Measurements from ENCODE around the gene SYT11.

DNA sequence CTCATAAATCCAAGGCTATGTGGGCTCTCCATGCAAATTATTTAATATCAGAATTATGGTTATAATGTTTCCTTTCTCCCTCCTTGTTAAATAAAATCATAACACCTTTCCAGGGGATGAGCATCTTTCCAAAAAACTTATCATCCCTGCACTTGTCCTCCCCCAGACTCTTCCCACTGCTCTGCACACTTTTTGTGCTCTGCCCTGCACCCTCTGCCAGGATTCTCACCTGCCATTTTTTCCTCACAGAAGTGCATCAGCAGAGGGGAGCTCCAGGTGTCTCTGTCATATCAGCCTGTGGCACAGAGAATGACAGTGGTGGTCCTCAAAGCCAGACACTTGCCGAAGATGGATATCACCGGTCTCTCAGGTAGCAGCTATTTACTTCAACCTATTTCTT lies 20.9 kb downstream of the SYT11 start:
- TF ChIP-seq, protein P1, sequence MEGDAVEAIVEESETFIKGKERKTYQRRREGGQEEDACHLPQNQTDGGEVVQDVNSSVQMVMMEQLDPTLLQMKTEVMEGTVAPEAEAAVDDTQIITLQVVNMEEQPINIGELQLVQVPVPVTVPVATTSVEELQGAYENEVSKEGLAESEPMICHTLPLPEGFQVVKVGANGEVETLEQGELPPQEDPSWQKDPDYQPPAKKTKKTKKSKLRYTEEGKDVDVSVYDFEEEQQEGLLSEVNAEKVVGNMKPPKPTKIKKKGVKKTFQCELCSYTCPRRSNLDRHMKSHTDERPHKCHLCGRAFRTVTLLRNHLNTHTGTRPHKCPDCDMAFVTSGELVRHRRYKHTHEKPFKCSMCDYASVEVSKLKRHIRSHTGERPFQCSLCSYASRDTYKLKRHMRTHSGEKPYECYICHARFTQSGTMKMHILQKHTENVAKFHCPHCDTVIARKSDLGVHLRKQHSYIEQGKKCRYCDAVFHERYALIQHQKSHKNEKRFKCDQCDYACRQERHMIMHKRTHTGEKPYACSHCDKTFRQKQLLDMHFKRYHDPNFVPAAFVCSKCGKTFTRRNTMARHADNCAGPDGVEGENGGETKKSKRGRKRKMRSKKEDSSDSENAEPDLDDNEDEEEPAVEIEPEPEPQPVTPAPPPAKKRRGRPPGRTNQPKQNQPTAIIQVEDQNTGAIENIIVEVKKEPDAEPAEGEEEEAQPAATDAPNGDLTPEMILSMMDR (IDR thresholded peaks at IDR 0.05 in 2 of 3, conservative IDR thresholded peaks at IDR 0.05 in 1 of 3; ENCODE audit: control insufficient read depth in 2 of 3, extremely low read depth in 1 of 3, insufficient read depth in 1 of 3, low read depth in 3 of 3, low read length in 3 of 3), result no peak
- TF ChIP-seq, protein P2, sequence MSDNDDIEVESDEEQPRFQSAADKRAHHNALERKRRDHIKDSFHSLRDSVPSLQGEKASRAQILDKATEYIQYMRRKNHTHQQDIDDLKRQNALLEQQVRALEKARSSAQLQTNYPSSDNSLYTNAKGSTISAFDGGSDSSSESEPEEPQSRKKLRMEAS (IDR thresholded peaks at IDR 0.05; ENCODE audit: low read depth, low read length), result no peak
- TF ChIP-seq, protein P3, sequence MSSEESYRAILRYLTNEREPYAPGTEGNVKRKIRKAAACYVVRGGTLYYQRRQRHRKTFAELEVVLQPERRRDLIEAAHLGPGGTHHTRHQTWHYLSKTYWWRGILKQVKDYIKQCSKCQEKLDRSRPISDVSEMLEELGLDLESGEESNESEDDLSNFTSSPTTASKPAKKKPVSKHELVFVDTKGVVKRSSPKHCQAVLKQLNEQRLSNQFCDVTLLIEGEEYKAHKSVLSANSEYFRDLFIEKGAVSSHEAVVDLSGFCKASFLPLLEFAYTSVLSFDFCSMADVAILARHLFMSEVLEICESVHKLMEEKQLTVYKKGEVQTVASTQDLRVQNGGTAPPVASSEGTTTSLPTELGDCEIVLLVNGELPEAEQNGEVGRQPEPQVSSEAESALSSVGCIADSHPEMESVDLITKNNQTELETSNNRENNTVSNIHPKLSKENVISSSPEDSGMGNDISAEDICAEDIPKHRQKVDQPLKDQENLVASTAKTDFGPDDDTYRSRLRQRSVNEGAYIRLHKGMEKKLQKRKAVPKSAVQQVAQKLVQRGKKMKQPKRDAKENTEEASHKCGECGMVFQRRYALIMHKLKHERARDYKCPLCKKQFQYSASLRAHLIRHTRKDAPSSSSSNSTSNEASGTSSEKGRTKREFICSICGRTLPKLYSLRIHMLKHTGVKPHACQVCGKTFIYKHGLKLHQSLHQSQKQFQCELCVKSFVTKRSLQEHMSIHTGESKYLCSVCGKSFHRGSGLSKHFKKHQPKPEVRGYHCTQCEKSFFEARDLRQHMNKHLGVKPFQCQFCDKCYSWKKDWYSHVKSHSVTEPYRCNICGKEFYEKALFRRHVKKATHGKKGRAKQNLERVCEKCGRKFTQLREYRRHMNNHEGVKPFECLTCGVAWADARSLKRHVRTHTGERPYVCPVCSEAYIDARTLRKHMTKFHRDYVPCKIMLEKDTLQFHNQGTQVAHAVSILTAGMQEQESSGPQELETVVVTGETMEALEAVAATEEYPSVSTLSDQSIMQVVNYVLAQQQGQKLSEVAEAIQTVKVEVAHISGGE (CRISPR knock-in tag; IDR thresholded peaks at IDR 0.05), result no peak
- TF ChIP-seq, protein P4, sequence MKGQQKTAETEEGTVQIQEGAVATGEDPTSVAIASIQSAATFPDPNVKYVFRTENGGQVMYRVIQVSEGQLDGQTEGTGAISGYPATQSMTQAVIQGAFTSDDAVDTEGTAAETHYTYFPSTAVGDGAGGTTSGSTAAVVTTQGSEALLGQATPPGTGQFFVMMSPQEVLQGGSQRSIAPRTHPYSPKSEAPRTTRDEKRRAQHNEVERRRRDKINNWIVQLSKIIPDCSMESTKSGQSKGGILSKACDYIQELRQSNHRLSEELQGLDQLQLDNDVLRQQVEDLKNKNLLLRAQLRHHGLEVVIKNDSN (IDR thresholded peaks at IDR 0.05; ENCODE audit: borderline replicate concordance, extremely low read length, insufficient read depth, low read depth, low read length), result no peak
- TF ChIP-seq, protein P5, sequence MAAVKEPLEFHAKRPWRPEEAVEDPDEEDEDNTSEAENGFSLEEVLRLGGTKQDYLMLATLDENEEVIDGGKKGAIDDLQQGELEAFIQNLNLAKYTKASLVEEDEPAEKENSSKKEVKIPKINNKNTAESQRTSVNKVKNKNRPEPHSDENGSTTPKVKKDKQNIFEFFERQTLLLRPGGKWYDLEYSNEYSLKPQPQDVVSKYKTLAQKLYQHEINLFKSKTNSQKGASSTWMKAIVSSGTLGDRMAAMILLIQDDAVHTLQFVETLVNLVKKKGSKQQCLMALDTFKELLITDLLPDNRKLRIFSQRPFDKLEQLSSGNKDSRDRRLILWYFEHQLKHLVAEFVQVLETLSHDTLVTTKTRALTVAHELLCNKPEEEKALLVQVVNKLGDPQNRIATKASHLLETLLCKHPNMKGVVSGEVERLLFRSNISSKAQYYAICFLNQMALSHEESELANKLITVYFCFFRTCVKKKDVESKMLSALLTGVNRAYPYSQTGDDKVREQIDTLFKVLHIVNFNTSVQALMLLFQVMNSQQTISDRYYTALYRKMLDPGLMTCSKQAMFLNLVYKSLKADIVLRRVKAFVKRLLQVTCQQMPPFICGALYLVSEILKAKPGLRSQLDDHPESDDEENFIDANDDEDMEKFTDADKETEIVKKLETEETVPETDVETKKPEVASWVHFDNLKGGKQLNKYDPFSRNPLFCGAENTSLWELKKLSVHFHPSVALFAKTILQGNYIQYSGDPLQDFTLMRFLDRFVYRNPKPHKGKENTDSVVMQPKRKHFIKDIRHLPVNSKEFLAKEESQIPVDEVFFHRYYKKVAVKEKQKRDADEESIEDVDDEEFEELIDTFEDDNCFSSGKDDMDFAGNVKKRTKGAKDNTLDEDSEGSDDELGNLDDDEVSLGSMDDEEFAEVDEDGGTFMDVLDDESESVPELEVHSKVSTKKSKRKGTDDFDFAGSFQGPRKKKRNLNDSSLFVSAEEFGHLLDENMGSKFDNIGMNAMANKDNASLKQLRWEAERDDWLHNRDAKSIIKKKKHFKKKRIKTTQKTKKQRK (IDR thresholded peaks at IDR 0.05; ENCODE audit: low read depth, low read length), result no peak
- TF ChIP-seq YY1 (IDR thresholded peaks at IDR 0.05; ENCODE audit: low read depth, low read length) (no peak), GATAD2B (conservative IDR thresholded peaks at IDR 0.05; ENCODE audit: low read depth) (no peak), NFYB (IDR thresholded peaks at IDR 0.05; ENCODE audit: insufficient read depth, low read depth, low read length) (no peak), POLR2A (IDR thresholded peaks at IDR 0.05; ENCODE audit: low read depth, low read length) (no peak), POLR2AphosphoS5 (IDR thresholded peaks at IDR 0.05; ENCODE audit: low read length) (no peak), CHD2 (IDR thresholded peaks at IDR 0.05; ENCODE audit: borderline replicate concordance, low read depth, low read length) (no peak)
- TF ChIP-seq, protein P6, sequence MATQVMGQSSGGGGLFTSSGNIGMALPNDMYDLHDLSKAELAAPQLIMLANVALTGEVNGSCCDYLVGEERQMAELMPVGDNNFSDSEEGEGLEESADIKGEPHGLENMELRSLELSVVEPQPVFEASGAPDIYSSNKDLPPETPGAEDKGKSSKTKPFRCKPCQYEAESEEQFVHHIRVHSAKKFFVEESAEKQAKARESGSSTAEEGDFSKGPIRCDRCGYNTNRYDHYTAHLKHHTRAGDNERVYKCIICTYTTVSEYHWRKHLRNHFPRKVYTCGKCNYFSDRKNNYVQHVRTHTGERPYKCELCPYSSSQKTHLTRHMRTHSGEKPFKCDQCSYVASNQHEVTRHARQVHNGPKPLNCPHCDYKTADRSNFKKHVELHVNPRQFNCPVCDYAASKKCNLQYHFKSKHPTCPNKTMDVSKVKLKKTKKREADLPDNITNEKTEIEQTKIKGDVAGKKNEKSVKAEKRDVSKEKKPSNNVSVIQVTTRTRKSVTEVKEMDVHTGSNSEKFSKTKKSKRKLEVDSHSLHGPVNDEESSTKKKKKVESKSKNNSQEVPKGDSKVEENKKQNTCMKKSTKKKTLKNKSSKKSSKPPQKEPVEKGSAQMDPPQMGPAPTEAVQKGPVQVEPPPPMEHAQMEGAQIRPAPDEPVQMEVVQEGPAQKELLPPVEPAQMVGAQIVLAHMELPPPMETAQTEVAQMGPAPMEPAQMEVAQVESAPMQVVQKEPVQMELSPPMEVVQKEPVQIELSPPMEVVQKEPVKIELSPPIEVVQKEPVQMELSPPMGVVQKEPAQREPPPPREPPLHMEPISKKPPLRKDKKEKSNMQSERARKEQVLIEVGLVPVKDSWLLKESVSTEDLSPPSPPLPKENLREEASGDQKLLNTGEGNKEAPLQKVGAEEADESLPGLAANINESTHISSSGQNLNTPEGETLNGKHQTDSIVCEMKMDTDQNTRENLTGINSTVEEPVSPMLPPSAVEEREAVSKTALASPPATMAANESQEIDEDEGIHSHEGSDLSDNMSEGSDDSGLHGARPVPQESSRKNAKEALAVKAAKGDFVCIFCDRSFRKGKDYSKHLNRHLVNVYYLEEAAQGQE (IDR thresholded peaks at IDR 0.05; ENCODE audit: low read depth, low read length), result no peak

All from GM12878 (cell line).